Keratinocyte (primary cell): ENCODE data around the gene BNIP5.

Experiments used
- EZH2 ChIP-seq: IDR thresholded peaks from one replicate; pipeline ENCODE4 v1.6.1; 2012; ENCODE audit warnings: inconsistent platforms, mild to moderate bottlenecking, low read length, moderate library complexity
- TF ChIP-seq, protein P1 (sequence below), 3 experiments: IDR thresholded peaks in 1 of 3; conservative IDR thresholded peaks in 1 of 3; optimal IDR thresholded peaks in 1 of 3; 2 replicates in 2 of 3; 3 replicates in 1 of 3; pipeline versions ENCODE3 to v1.5.1; 2011; ENCODE audit warnings: low read length in 3 of 3, mild to moderate bottlenecking in 3 of 3, moderate library complexity in 2 of 3, control low read depth in 1 of 3, inconsistent platforms in 1 of 3; ENCODE audit not compliant: insufficient read depth in 2 of 3; ENCODE audit errors: extremely low read depth in 1 of 3

DNA sequence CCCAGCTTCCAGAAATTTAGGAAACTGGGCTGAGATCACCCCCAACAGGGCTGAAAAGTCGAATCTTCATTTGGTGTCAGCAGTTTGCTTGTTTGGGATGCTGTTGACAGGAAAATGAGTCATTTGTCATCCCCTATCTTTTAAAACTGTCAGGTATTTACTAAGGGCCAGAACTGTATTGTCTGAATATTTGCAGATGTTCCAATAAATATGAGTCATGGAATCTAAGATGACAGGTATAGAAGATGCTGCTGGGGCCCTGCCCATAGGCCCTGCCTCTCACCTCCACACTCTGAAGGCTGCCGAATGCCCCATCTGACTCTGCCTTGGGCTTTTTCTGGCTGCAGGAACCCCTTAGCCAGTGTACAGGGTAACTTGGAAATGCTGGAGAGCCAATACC, 46.9 kb upstream of the BNIP5 start:
- no peak for TF ChIP-seq EZH2
- TF ChIP-seq, protein P1, sequence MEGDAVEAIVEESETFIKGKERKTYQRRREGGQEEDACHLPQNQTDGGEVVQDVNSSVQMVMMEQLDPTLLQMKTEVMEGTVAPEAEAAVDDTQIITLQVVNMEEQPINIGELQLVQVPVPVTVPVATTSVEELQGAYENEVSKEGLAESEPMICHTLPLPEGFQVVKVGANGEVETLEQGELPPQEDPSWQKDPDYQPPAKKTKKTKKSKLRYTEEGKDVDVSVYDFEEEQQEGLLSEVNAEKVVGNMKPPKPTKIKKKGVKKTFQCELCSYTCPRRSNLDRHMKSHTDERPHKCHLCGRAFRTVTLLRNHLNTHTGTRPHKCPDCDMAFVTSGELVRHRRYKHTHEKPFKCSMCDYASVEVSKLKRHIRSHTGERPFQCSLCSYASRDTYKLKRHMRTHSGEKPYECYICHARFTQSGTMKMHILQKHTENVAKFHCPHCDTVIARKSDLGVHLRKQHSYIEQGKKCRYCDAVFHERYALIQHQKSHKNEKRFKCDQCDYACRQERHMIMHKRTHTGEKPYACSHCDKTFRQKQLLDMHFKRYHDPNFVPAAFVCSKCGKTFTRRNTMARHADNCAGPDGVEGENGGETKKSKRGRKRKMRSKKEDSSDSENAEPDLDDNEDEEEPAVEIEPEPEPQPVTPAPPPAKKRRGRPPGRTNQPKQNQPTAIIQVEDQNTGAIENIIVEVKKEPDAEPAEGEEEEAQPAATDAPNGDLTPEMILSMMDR (optimal IDR thresholded peaks at IDR 0.05 in 1 of 3, IDR thresholded peaks at IDR 0.05 in 1 of 3, conservative IDR thresholded peaks at IDR 0.05 in 1 of 3; ENCODE audit: extremely low read depth in 1 of 3, insufficient read depth in 2 of 3, low read length in 3 of 3), result no peak
